SK-N-SH (cell line): ENCODE measurements around the gene THADA. TPM values are rescaled to one million over a fixed set of nuclear protein-coding genes. Genes with fewer than 3 reads are reported as not detected.

Experiments used
- CTCF ChIA-PET: fragments of 300-600, 350-600 bp; formaldehyde crosslinking; extraction: SDS; loops from one replicate; lab custom pipeline; 2021; lab: Yijun Ruan, JAX
- POLR2A ChIA-PET: fragments of 350-600 bp; sonication (Branson Sonifier 250); formaldehyde crosslinking; extraction: SDS; loops from one replicate; lab custom pipeline; 2020; ENCODE audit warnings: antibody characterized with exemption, inconsistent platforms; lab: Yijun Ruan, JAX
- DNase-seq: peaks from one replicate; pipeline ENCODE4 v3.0.0; 2012
- H2AFZ ChIP-seq: fragments of 200-600 bp; sonication (generic); 2 replicates; pipeline ENCODE4 v1.8.1; 2016; ENCODE audit warnings: antibody characterized with exemption, mild to moderate bottlenecking, low read depth
- H3F3A ChIP-seq: fragments of 200-600 bp; sonication (generic); replicated peaks from 2 replicates; pipeline ENCODE3; 2016; ENCODE audit warnings: antibody characterized with exemption, mild to moderate bottlenecking; ENCODE audit not compliant: insufficient read depth
- H3K27ac ChIP-seq, 2 experiments: fragments of 200-500 bp in 1 of 2; fragments of 200-600 bp in 1 of 2; sonication (Bioruptor generic) in 1 of 2; sonication (generic), shearing (Covaris generic) in 1 of 2; 2 replicates each; pipeline versions ENCODE4 v1.5.1 to v1.6.1; 2014 to 2016; ENCODE audit warnings: low read depth in 2 of 2, inconsistent platforms in 1 of 2, low read length in 1 of 2, mild to moderate bottlenecking in 1 of 2, mixed read lengths in 1 of 2
- H3K27me3 ChIP-seq: fragments of 200-600 bp; sonication (generic), shearing (Covaris generic); 2 replicates; pipeline ENCODE4 v1.6.1; 2016; ENCODE audit warnings: mixed run types; ENCODE audit not compliant: insufficient read depth
- H3K36me3 ChIP-seq, 2 experiments: fragments of 200-500 bp in 1 of 2; fragments of 200-600 bp in 1 of 2; sonication (Bioruptor generic) in 1 of 2; sonication (generic) in 1 of 2; replicated peaks in 1 of 2; 2 replicates each; pipeline versions ENCODE3 to v1.5.1; 2014 to 2016; ENCODE audit warnings: low read length in 1 of 2, mild to moderate bottlenecking in 1 of 2; ENCODE audit not compliant: insufficient read depth in 2 of 2, control insufficient read depth in 1 of 2
- H3K4me1 ChIP-seq, 2 experiments: fragments of 200-500 bp in 1 of 2; fragments of 200-600 bp in 1 of 2; sonication (Bioruptor generic) in 1 of 2; sonication (generic), shearing (Covaris generic) in 1 of 2; 2 replicates each; pipeline versions ENCODE4 v1.5.1 to v1.6.1; 2014 to 2016; ENCODE audit warnings: low read depth in 1 of 2, low read length in 1 of 2, mixed run types in 1 of 2; ENCODE audit not compliant: insufficient read depth in 2 of 2, control insufficient read depth in 1 of 2
- H3K4me2 ChIP-seq: fragments of 200-600 bp; sonication (generic), shearing (Covaris generic); 2 replicates; pipeline ENCODE4 v1.6.1; 2017; ENCODE audit warnings: mixed run types
- H3K4me3 ChIP-seq, 2 experiments: fragments of 200-500 bp in 1 of 2; fragments of 200-600 bp in 1 of 2; sonication (Bioruptor generic) in 1 of 2; sonication (generic), shearing (Covaris generic) in 1 of 2; 2 replicates each; pipeline versions ENCODE4 v1.5.1 to v1.8.1; 2014 to 2016; ENCODE audit warnings: low read depth in 2 of 2, inconsistent platforms in 1 of 2, low read length in 1 of 2, mild to moderate bottlenecking in 1 of 2, mixed read lengths in 1 of 2, moderate library complexity in 1 of 2
- H3K79me2 ChIP-seq: fragments of 200-600 bp; sonication (generic); 2 replicates; pipeline ENCODE4 v1.8.1; 2017; ENCODE audit warnings: mild to moderate bottlenecking; ENCODE audit not compliant: insufficient read depth
- H3K9ac ChIP-seq: fragments of 200-600 bp; sonication (generic); 2 replicates; pipeline ENCODE4 v1.6.1; 2017; ENCODE audit warnings: mixed run types
- H3K9me2 ChIP-seq: fragments of 200-600 bp; sonication (generic); 2 replicates; pipeline ENCODE4 v1.6.1; 2017; ENCODE audit warnings: mixed run types
- H3K9me3 ChIP-seq: fragments of 200-600 bp; sonication (generic); 2 replicates; pipeline ENCODE4 v1.6.1; 2017; ENCODE audit warnings: mixed run types, mild to moderate bottlenecking, moderate library complexity
- H4K20me1 ChIP-seq: fragments of 200-600 bp; sonication (generic); 2 replicates; pipeline ENCODE4 v1.6.1; 2017; ENCODE audit warnings: mild to moderate bottlenecking, mixed run types; ENCODE audit not compliant: insufficient read depth
- CHD2 ChIP-seq: fragments of 150-350 bp; IDR thresholded peaks from 2 replicates; pipeline ENCODE4 v1.6.1; 2018; ENCODE audit warnings: low read length; ENCODE audit not compliant: partially characterized antibody
- EP300 ChIP-seq, 2 experiments: IDR thresholded peaks; 2 replicates each; pipeline versions ENCODE4 v1.4.0 to v1.6.1; 2012; ENCODE audit warnings: borderline replicate concordance in 1 of 2, low read depth in 1 of 2, low read length in 1 of 2
- GABPA ChIP-seq: IDR thresholded peaks from 2 replicates; pipeline ENCODE4 v1.4.0; 2012; ENCODE audit warnings: low read depth, mild to moderate bottlenecking
- GATA2 ChIP-seq: sonication (generic); formaldehyde crosslinking; IDR thresholded peaks from 2 replicates; pipeline ENCODE4 v1.5.0; 2020; ENCODE audit warnings: mild to moderate bottlenecking, missing genetic modification reagents
- JUND ChIP-seq: IDR thresholded peaks from 2 replicates; pipeline ENCODE4 v1.4.0; 2012
- MXI1 ChIP-seq: IDR thresholded peaks from 2 replicates; pipeline ENCODE4 v1.6.1; 2012; ENCODE audit warnings: mild to moderate bottlenecking, low read depth, low read length, improper control_type of control experiment
- RAD21 ChIP-seq: IDR thresholded peaks from 2 replicates; pipeline ENCODE4 v1.6.1; 2012; ENCODE audit warnings: mild to moderate bottlenecking, low read length
- RCOR1 ChIP-seq: fragments of 150-350 bp; IDR thresholded peaks from 2 replicates; pipeline ENCODE4 v1.6.1; 2017; ENCODE audit warnings: antibody characterized with exemption, low read length
- SIN3A ChIP-seq: IDR thresholded peaks from 2 replicates; pipeline ENCODE4 v1.6.1; 2012; ENCODE audit warnings: low read depth, mild to moderate bottlenecking, low read length, moderate library complexity, borderline replicate concordance
- TAF1 ChIP-seq: IDR thresholded peaks from 2 replicates; pipeline ENCODE4 v1.6.1; 2012; ENCODE audit warnings: low read depth, mild to moderate bottlenecking, low read length, moderate library complexity, borderline replicate concordance
- YY1 ChIP-seq: IDR thresholded peaks from 2 replicates; pipeline ENCODE4 v1.4.0; 2012; ENCODE audit warnings: low read depth, mild to moderate bottlenecking
- WGBS: methylation state at CpG from one replicate; pipeline ENCODE4 v1.1.6; 2017; ENCODE audit warnings: low lambda C conversion rate; 5-methylcytosine and 5-hydroxymethylcytosine counted together
- polyA plus RNA-seq, 3 experiments: library from polyadenylated mRNA; depleted of rRNA; stranded (reverse); fragments of >200 nt; gene quantifications; 2 replicates each; pipeline ENCODE4 v1.2.3, GENCODE V29; 2012
- TF ChIP-seq, protein P1 (sequence below): fragments of 150-350 bp; IDR thresholded peaks from 2 replicates; pipeline ENCODE4 v1.6.1; 2016; ENCODE audit warnings: mild to moderate bottlenecking, low read depth, low read length
- TF ChIP-seq, protein P2 (sequence below): fragments of 200-600 bp; sonication (generic); IDR thresholded peaks from 2 replicates; pipeline ENCODE4 v1.6.1; 2017; ENCODE audit warnings: antibody characterized with exemption, mild to moderate bottlenecking, moderate library complexity
- TF ChIP-seq, protein P3 (sequence below): IDR thresholded peaks from 2 replicates; pipeline ENCODE4 v1.6.1; 2012; ENCODE audit warnings: mild to moderate bottlenecking, low read depth, low read length, moderate library complexity
- TF ChIP-seq, protein P4 (sequence below): IDR thresholded peaks from 2 replicates; pipeline ENCODE4; 2012

The THADA gene
- polyA plus RNA-seq, 1 of the 3 experiments (the other 2 are of a cell fraction): 25.6 TPM

DNA sequence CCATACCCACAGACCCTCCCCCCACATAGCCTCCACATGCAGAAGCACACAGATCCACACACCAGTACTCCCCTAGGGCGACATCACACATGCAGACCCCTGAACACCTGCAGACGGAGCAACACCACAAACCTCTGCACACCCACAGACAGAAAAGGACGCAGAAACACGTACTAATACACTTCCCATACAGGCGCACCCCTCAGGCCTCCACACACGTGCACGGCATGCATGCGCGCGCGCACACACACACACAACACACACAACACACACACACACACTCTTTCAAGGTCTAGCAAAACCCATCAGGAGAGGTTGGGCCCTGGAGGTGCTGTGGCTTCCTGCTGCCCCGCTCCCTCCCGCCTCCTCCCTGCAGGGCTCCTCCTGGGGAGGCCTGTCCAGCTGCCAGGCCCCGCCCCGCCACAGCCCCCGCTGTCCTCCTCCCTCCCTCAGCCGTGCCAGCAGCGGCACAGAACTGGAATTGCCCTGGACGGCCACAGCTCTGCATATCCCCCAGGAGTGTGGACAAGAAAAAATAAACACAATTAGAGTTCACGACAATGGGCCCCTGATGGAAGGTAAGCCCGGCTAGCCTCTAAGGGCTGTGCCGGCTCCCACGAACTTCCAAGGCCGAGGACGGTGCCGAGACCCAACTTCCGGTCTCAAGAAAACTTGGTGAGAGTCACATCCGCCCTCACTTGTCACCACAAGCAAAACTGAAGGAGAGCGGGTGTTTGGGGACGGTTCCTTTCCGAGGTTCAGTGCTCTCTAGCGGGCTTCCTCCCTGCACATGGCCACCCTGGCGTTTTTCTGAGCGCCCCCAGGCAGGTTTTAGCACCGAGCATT lies 376.2 kb downstream of the THADA start (continued):
- TF ChIP-seq, protein P1, sequence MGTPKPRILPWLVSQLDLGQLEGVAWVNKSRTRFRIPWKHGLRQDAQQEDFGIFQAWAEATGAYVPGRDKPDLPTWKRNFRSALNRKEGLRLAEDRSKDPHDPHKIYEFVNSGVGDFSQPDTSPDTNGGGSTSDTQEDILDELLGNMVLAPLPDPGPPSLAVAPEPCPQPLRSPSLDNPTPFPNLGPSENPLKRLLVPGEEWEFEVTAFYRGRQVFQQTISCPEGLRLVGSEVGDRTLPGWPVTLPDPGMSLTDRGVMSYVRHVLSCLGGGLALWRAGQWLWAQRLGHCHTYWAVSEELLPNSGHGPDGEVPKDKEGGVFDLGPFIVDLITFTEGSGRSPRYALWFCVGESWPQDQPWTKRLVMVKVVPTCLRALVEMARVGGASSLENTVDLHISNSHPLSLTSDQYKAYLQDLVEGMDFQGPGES: no peak
- no peak for TF ChIP-seq GATA2 (CRISPR knock-in tag)
- TF ChIP-seq EP300 (IDR thresholded peaks at IDR 0.05; ENCODE audit: borderline replicate concordance in 1 of 2, low read depth in 1 of 2, low read length in 1 of 2): peak; percentile 13 to 47; a peak in 1 of 4 replicates
- TF ChIP-seq YY1: peak; percentile 35; the same call in 1 of the 2 replicates
- TF ChIP-seq JUND: no peak
- TF ChIP-seq, protein P2, sequence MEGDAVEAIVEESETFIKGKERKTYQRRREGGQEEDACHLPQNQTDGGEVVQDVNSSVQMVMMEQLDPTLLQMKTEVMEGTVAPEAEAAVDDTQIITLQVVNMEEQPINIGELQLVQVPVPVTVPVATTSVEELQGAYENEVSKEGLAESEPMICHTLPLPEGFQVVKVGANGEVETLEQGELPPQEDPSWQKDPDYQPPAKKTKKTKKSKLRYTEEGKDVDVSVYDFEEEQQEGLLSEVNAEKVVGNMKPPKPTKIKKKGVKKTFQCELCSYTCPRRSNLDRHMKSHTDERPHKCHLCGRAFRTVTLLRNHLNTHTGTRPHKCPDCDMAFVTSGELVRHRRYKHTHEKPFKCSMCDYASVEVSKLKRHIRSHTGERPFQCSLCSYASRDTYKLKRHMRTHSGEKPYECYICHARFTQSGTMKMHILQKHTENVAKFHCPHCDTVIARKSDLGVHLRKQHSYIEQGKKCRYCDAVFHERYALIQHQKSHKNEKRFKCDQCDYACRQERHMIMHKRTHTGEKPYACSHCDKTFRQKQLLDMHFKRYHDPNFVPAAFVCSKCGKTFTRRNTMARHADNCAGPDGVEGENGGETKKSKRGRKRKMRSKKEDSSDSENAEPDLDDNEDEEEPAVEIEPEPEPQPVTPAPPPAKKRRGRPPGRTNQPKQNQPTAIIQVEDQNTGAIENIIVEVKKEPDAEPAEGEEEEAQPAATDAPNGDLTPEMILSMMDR: no peak
- TF ChIP-seq RAD21: peak; percentile 42
- no peak for TF ChIP-seq RCOR1
- TF ChIP-seq CHD2: no peak
- peak; percentile 15 for TF ChIP-seq TAF1
- TF ChIP-seq, all 33 proteins: peak for 14

DNA sequence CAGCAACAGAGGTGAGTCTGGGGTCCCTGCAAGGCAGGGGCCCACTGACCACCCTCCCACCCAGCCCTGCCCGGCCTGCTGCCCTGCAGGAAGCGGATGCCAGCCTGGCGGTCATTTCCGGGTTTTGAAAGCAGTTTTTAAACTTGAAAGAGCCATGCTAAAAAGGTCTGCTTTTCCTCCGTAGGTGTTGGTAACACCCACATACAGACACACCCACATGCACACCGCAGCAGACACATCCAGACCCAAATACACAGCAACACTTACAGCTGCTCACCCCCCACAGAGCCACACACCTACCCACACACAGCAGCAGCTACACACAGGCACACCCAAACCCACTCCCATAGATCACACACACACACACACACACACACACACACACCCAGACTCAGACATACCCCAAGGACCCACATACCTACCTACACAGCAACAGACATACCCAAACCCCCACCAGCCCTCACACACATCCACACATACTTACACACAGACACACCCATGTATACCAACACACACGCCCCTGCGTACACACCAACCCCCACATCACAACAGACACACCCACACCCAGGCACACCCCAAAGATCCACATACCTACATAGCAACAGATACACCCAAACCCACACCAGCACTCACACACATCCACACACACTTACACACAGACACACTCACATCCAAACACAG lies 377.0 kb downstream of the THADA start:
- Histone ChIP-seq H2AFZ (no peak overlapping the region), H3K9ac (peak overlapping the region; percentile 99; the same call in 1 of the 2 replicates), H3K4me3 (0 out of 4 replicates have a peak overlapping the region, but pooled peaks of 1 of the 2 experiments have one; percentile 95), H4K20me1 (peaks cover 12% of the 10 kb centered on the region), H3K27me3 (no peaks in the 10 kb centered on the region), H3K27ac (peak overlapping the region; percentile 94 to 95)
- ChIA-PET POLR2A (no interaction called here), CTCF (interaction anchor here (1.5 to 16.3 kb wide), 6 partner anchors 9 to 272 kb away, joined by 6 to 299 read pairs (median 14); no protein-coding TSS in a partner anchor)
- TF ChIP-seq, protein P3, sequence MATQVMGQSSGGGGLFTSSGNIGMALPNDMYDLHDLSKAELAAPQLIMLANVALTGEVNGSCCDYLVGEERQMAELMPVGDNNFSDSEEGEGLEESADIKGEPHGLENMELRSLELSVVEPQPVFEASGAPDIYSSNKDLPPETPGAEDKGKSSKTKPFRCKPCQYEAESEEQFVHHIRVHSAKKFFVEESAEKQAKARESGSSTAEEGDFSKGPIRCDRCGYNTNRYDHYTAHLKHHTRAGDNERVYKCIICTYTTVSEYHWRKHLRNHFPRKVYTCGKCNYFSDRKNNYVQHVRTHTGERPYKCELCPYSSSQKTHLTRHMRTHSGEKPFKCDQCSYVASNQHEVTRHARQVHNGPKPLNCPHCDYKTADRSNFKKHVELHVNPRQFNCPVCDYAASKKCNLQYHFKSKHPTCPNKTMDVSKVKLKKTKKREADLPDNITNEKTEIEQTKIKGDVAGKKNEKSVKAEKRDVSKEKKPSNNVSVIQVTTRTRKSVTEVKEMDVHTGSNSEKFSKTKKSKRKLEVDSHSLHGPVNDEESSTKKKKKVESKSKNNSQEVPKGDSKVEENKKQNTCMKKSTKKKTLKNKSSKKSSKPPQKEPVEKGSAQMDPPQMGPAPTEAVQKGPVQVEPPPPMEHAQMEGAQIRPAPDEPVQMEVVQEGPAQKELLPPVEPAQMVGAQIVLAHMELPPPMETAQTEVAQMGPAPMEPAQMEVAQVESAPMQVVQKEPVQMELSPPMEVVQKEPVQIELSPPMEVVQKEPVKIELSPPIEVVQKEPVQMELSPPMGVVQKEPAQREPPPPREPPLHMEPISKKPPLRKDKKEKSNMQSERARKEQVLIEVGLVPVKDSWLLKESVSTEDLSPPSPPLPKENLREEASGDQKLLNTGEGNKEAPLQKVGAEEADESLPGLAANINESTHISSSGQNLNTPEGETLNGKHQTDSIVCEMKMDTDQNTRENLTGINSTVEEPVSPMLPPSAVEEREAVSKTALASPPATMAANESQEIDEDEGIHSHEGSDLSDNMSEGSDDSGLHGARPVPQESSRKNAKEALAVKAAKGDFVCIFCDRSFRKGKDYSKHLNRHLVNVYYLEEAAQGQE: no peak
- TF ChIP-seq SIN3A (no peak), MXI1 (no peak), RCOR1 (no peak), RAD21 (no peak), GABPA (no peak)
- TF ChIP-seq, protein P4, sequence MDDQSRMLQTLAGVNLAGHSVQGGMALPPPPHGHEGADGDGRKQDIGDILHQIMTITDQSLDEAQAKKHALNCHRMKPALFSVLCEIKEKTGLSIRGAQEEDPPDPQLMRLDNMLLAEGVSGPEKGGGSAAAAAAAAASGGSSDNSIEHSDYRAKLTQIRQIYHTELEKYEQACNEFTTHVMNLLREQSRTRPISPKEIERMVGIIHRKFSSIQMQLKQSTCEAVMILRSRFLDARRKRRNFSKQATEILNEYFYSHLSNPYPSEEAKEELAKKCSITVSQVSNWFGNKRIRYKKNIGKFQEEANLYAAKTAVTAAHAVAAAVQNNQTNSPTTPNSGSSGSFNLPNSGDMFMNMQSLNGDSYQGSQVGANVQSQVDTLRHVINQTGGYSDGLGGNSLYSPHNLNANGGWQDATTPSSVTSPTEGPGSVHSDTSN: no peak
- TF ChIP-seq, protein P1: no peak
- TF ChIP-seq, all 33 proteins: peak for 0
- peaks cover 18% of the 10 kb centered on the region in 2 experiments for H3K36me3 ChIP-seq
- peaks cover 37% of the 10 kb centered on the region for H3K79me2 ChIP-seq
- no peaks in the 10 kb centered on the region for H3K9me3 ChIP-seq
- peaks cover 42% of the 10 kb centered on the region for H3F3A ChIP-seq
- peaks cover 46 to 64% of the 10 kb centered on the region in 2 experiments; a peak in 3 of 4 replicates for H3K4me1 ChIP-seq
- no peaks in the 10 kb centered on the region for H3K9me2 ChIP-seq
- peak overlapping the region; percentile 83 for H3K4me2 ChIP-seq
- 73% methylated on average over 7 of the region's 8 CpGs for WGBS
- DNase-seq: no peak
